Thoracic aorta (tissue), 2 donors: ENCODE results near the gene BSDC1. TPM values are rescaled to one million over a fixed set of nuclear protein-coding genes. Genes with fewer than 3 reads are reported as not detected.

Source experiments
- ATAC-seq: fragments of 150-250 bp; one replicate; pipeline ENCODE4 v1.8.0; 2017; ENCODE audit warnings: low read depth; ENCODE audit not compliant: insufficient number of reproducible peaks, low FRiP score
- DNase-seq: peaks from one replicate; pipeline ENCODE4 v3.0.0-alpha.2; 2020; ENCODE audit warnings: low spot score
- H3K27ac ChIP-seq, 2 donors: fragments of 200-600 bp; sonication (generic); 1 replicate in 1 of 2; 2 replicates in 1 of 2; pipeline ENCODE4 v1.5.1; 2016; ENCODE audit warnings: mild to moderate bottlenecking in 2 of 2, moderate library complexity in 2 of 2
- H3K27me3 ChIP-seq: fragments of 200-600 bp; sonication (generic); replicated peaks from 2 replicates; pipeline ENCODE4 v1.6.0; 2016; ENCODE audit warnings: mild to moderate bottlenecking; ENCODE audit not compliant: insufficient read depth
- H3K36me3 ChIP-seq: fragments of 200-600 bp; sonication (generic); one replicate; pipeline ENCODE4 v1.5.1; 2016
- H3K4me1 ChIP-seq, 2 donors: fragments of 200-600 bp; sonication (generic); 1 replicate in 1 of 2; 2 replicates in 1 of 2; pipeline versions ENCODE4 v1.5.1 to v1.6.0; 2016; ENCODE audit warnings: low read depth in 2 of 2, mild to moderate bottlenecking in 1 of 2; ENCODE audit not compliant: control insufficient read depth in 1 of 2
- H3K4me3 ChIP-seq: fragments of 200-600 bp; sonication (generic); 2 replicates; pipeline ENCODE4 v1.5.1; 2016; ENCODE audit warnings: mild to moderate bottlenecking
- H3K9me3 ChIP-seq: fragments of 200-600 bp; sonication (generic); 2 replicates; pipeline ENCODE4 v1.5.1; 2016
- CTCF ChIP-seq: fragments of 200-600 bp; sonication (generic); IDR thresholded peaks from one replicate; pipeline ENCODE4 v1.5.1; 2019; ENCODE audit warnings: antibody characterized with exemption
- total RNA-seq, 2 donors: library from RNA; depleted of rRNA; stranded (reverse); fragments of >200 nt; gene quantifications; one replicate each; pipeline versions ENCODE4 v1.1.0 to v1.2.3, GENCODE V29; 2016

The BSDC1 gene
- total RNA-seq, 2 donors from 2014 or later, result 70.8 to 84.9 TPM

DNA sequence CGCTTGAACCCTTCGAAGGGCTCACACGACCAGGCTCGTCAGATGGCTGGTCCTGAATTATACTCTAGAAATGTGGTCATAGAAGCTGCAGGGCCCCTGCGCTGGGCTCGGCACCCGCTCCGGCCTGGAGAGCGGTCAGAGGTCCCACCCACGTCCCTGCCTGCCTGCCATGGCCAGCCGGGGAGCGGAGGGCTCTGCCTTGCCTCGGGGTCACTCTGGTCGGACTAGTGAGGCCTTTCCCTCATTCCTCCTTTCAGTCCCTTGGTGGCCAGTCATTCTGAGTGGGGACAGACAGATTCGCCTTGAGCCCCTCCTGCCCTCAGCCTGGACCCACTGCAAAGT is 57.7 kb downstream of the BSDC1 start:
- Histone ChIP-seq H3K27ac (no peak overlapping the region), H3K36me3 (peaks cover 13% of the 10 kb centered on the region), H3K27me3 (no peaks in the 10 kb centered on the region), H3K9me3 (no peaks in the 10 kb centered on the region), H3K4me3 (peak overlapping the region; percentile 73), H3K4me1 (peaks cover 5 to 19% of the 10 kb centered on the region in 2 donors)
- TF ChIP-seq CTCF, result no peak
- DNase-seq (no peak), ATAC-seq (no peak)

GRCh38 chr1:32335790-32336590 is 58.3 kb downstream of the BSDC1 start, which contains the start of gene MARCKSL1:
TSS of gene MARCKSL1 (minus strand) at chr1:32336233. CDS start at chr1:32336033, 200 bp downstream.
- ATAC-seq, result no peak
- TF ChIP-seq CTCF, result no peak
- H3K36me3 ChIP-seq, result peaks cover 18% of the 10 kb centered on the region
- no peaks in the 10 kb centered on the region for H3K27me3 ChIP-seq
- no peak within 1 kb of the TSS for H3K27ac ChIP-seq
- peaks cover 5 to 19% of the 10 kb centered on the region in 2 donors for H3K4me1 ChIP-seq
- DNase-seq, result peak; percentile 36
- peak within 1 kb of the TSS; percentile 73 for H3K4me3 ChIP-seq
- no peaks in the 10 kb centered on the region for H3K9me3 ChIP-seq

GRCh38 chr1:32335535-32335789 is 58.8 kb downstream of the BSDC1 start:
- Histone ChIP-seq H3K27ac (no peak overlapping the region), H3K9me3 (no peaks in the 10 kb centered on the region), H3K4me3 (peak overlapping the region; percentile 73), H3K36me3 (peaks cover 22% of the 10 kb centered on the region), H3K4me1 (peaks cover 5 to 19% of the 10 kb centered on the region in 2 donors), H3K27me3 (no peaks in the 10 kb centered on the region)
- TF ChIP-seq CTCF, result no peak
- ATAC-seq (no peak), DNase-seq (no peak)

GRCh38 chr1:32334864-32335534 is 59.2 kb downstream of the BSDC1 start:
- H3K36me3 ChIP-seq, result peaks cover 22% of the 10 kb centered on the region
- H3K27ac ChIP-seq, result no peak overlapping the region
- peak overlapping the region; percentile 73 for H3K4me3 ChIP-seq
- H3K4me1 ChIP-seq, result peaks cover 5 to 19% of the 10 kb centered on the region in 2 donors
- H3K9me3 ChIP-seq, result no peaks in the 10 kb centered on the region
- no peak for DNase-seq
- H3K27me3 ChIP-seq, result no peaks in the 10 kb centered on the region
- TF ChIP-seq CTCF, result peak; percentile 60
- no peak for ATAC-seq

- DNase-seq (no peak), ATAC-seq (no peak)
- Histone ChIP-seq H3K27ac (no peak overlapping the region), H3K36me3 (peaks cover 22% of the 10 kb centered on the region), H3K27me3 (no peaks in the 10 kb centered on the region), H3K4me3 (peak overlapping the region; percentile 73), H3K4me1 (peaks cover 5 to 19% of the 10 kb centered on the region in 2 donors), H3K9me3 (no peaks in the 10 kb centered on the region)
- no peak for TF ChIP-seq CTCF
Measured at GRCh38 chr1:32334274-32334861, 59.9 kb downstream of the BSDC1 start.
